ENCODE results near the gene CDH4.

Gene CDH4

GRCh38 chr20:61872371-61872900, 620.4 kb downstream of the CDH4 start:
- Histone ChIP-seq H3K27ac (ENCODE audit: low read depth, low read length) (no peak overlapping the region), H3K4me3 (ENCODE audit: low read depth in 1 of 2, low read length in 2 of 2) (no peak overlapping the region), H3K4me1 (ENCODE audit: control insufficient read depth in 1 of 2, insufficient read depth in 2 of 2, low read length in 2 of 2) (no peaks in the 10 kb centered on the region), H3K36me3 (ENCODE audit: control insufficient read depth in 1 of 2, insufficient read depth in 2 of 2, low read length in 2 of 2) (no peaks in the 10 kb centered on the region), H3K9me3 (ENCODE audit: control insufficient read depth in 1 of 2, low read length in 2 of 2) (no peaks in the 10 kb centered on the region), H3K27me3 (ENCODE audit: control insufficient read depth in 1 of 2, insufficient read depth in 2 of 2, low read length in 2 of 2) (no peaks in the 10 kb centered on the region), H3K9ac (ENCODE audit: low read depth in 1 of 2, low read length in 2 of 2) (no peak overlapping the region)

GRCh38 chr20:61873651-61874420, 621.8 kb downstream of the CDH4 start:
- Histone ChIP-seq H3K27ac (ENCODE audit: low read depth, low read length) (no peak overlapping the region), H3K27me3 (ENCODE audit: control insufficient read depth in 1 of 2, insufficient read depth in 2 of 2, low read length in 2 of 2) (no peaks in the 10 kb centered on the region), H3K4me1 (ENCODE audit: control insufficient read depth in 1 of 2, insufficient read depth in 2 of 2, low read length in 2 of 2) (no peaks in the 10 kb centered on the region), H3K4me3 (ENCODE audit: low read depth in 1 of 2, low read length in 2 of 2) (no peak overlapping the region), H3K9me3 (ENCODE audit: control insufficient read depth in 1 of 2, low read length in 2 of 2) (no peaks in the 10 kb centered on the region), H3K9ac (ENCODE audit: low read depth in 1 of 2, low read length in 2 of 2) (no peak overlapping the region), H3K36me3 (ENCODE audit: control insufficient read depth in 1 of 2, insufficient read depth in 2 of 2, low read length in 2 of 2) (no peaks in the 10 kb centered on the region)

GRCh38 chr20:61874421-61875068, 622.5 kb downstream of the CDH4 start:
- no peaks in the 10 kb centered on the region for H3K27me3 ChIP-seq (ENCODE audit: control insufficient read depth in 1 of 2, insufficient read depth in 2 of 2, low read length in 2 of 2)

GRCh38 chr20:61875221-61875885, 623.3 kb downstream of the CDH4 start:
- Histone ChIP-seq H3K4me3 (ENCODE audit: low read depth in 1 of 2, low read length in 2 of 2) (no peak overlapping the region), H3K9ac (ENCODE audit: low read depth in 1 of 2, low read length in 2 of 2) (no peak overlapping the region), H3K9me3 (ENCODE audit: control insufficient read depth in 1 of 2, low read length in 2 of 2) (no peaks in the 10 kb centered on the region), H3K36me3 (ENCODE audit: control insufficient read depth in 1 of 2, insufficient read depth in 2 of 2, low read length in 2 of 2) (no peaks in the 10 kb centered on the region), H3K27ac (ENCODE audit: low read depth, low read length) (no peak overlapping the region), H3K4me1 (ENCODE audit: control insufficient read depth in 1 of 2, insufficient read depth in 2 of 2, low read length in 2 of 2) (no peaks in the 10 kb centered on the region), H3K27me3 (ENCODE audit: control insufficient read depth in 1 of 2, insufficient read depth in 2 of 2, low read length in 2 of 2) (no peaks in the 10 kb centered on the region)

More at GRCh38 chr20:61874421-61875068, 622.5 kb downstream of the CDH4 start:
- H3K36me3 ChIP-seq (ENCODE audit: control insufficient read depth in 1 of 2, insufficient read depth in 2 of 2, low read length in 2 of 2), result no peaks in the 10 kb centered on the region
- no peaks in the 10 kb centered on the region for H3K4me1 ChIP-seq (ENCODE audit: control insufficient read depth in 1 of 2, insufficient read depth in 2 of 2, low read length in 2 of 2)
- H3K9ac ChIP-seq (ENCODE audit: low read depth in 1 of 2, low read length in 2 of 2), result no peak overlapping the region
- no peak overlapping the region for H3K27ac ChIP-seq (ENCODE audit: low read depth, low read length)
- H3K9me3 ChIP-seq (ENCODE audit: control insufficient read depth in 1 of 2, low read length in 2 of 2), result no peaks in the 10 kb centered on the region
- H3K4me3 ChIP-seq (ENCODE audit: low read depth in 1 of 2, low read length in 2 of 2), result no peak overlapping the region

GRCh38 chr20:61875996-61876395, 623.9 kb downstream of the CDH4 start:
- H3K36me3 ChIP-seq (ENCODE audit: control insufficient read depth in 1 of 2, insufficient read depth in 2 of 2, low read length in 2 of 2), result no peaks in the 10 kb centered on the region
- no peaks in the 10 kb centered on the region for H3K9me3 ChIP-seq (ENCODE audit: control insufficient read depth in 1 of 2, low read length in 2 of 2)
- H3K4me3 ChIP-seq (ENCODE audit: low read depth in 1 of 2, low read length in 2 of 2), result no peak overlapping the region
- no peaks in the 10 kb centered on the region for H3K4me1 ChIP-seq (ENCODE audit: control insufficient read depth in 1 of 2, insufficient read depth in 2 of 2, low read length in 2 of 2)
- H3K9ac ChIP-seq (ENCODE audit: low read depth in 1 of 2, low read length in 2 of 2), result no peak overlapping the region
- no peak overlapping the region for H3K27ac ChIP-seq (ENCODE audit: low read depth, low read length)
- no peaks in the 10 kb centered on the region for H3K27me3 ChIP-seq (ENCODE audit: control insufficient read depth in 1 of 2, insufficient read depth in 2 of 2, low read length in 2 of 2)

GRCh38 chr20:61876952-61877728, 625.1 kb downstream of the CDH4 start:
- H3K36me3 ChIP-seq (ENCODE audit: control insufficient read depth in 1 of 2, insufficient read depth in 2 of 2, low read length in 2 of 2), result no peaks in the 10 kb centered on the region
- H3K27me3 ChIP-seq (ENCODE audit: control insufficient read depth in 1 of 2, insufficient read depth in 2 of 2, low read length in 2 of 2), result no peaks in the 10 kb centered on the region
- no peak overlapping the region for H3K9ac ChIP-seq (ENCODE audit: low read depth in 1 of 2, low read length in 2 of 2)
- no peaks in the 10 kb centered on the region for H3K9me3 ChIP-seq (ENCODE audit: control insufficient read depth in 1 of 2, low read length in 2 of 2)
- no peak overlapping the region for H3K4me3 ChIP-seq (ENCODE audit: low read depth in 1 of 2, low read length in 2 of 2)
- no peak overlapping the region for H3K27ac ChIP-seq (ENCODE audit: low read depth, low read length)
- no peaks in the 10 kb centered on the region for H3K4me1 ChIP-seq (ENCODE audit: control insufficient read depth in 1 of 2, insufficient read depth in 2 of 2, low read length in 2 of 2)

GRCh38 chr20:61877776-61878477, 625.9 kb downstream of the CDH4 start:
- Histone ChIP-seq H3K4me1 (ENCODE audit: control insufficient read depth in 1 of 2, insufficient read depth in 2 of 2, low read length in 2 of 2) (no peaks in the 10 kb centered on the region), H3K36me3 (ENCODE audit: control insufficient read depth in 1 of 2, insufficient read depth in 2 of 2, low read length in 2 of 2) (no peaks in the 10 kb centered on the region), H3K4me3 (ENCODE audit: low read depth in 1 of 2, low read length in 2 of 2) (no peak overlapping the region), H3K27ac (ENCODE audit: low read depth, low read length) (no peak overlapping the region), H3K9me3 (ENCODE audit: control insufficient read depth in 1 of 2, low read length in 2 of 2) (no peaks in the 10 kb centered on the region), H3K27me3 (ENCODE audit: control insufficient read depth in 1 of 2, insufficient read depth in 2 of 2, low read length in 2 of 2) (no peaks in the 10 kb centered on the region), H3K9ac (ENCODE audit: low read depth in 1 of 2, low read length in 2 of 2) (no peak overlapping the region)

GRCh38 chr20:61878478-61879302, 626.6 kb downstream of the CDH4 start:
- no peaks in the 10 kb centered on the region for H3K4me1 ChIP-seq (ENCODE audit: control insufficient read depth in 1 of 2, insufficient read depth in 2 of 2, low read length in 2 of 2)
- no peak overlapping the region for H3K9ac ChIP-seq (ENCODE audit: low read depth in 1 of 2, low read length in 2 of 2)
- no peak overlapping the region for H3K4me3 ChIP-seq (ENCODE audit: low read depth in 1 of 2, low read length in 2 of 2)
- peaks cover 0 to 1% of the 10 kb centered on the region in 2 donors for H3K27me3 ChIP-seq (ENCODE audit: control insufficient read depth in 1 of 2, insufficient read depth in 2 of 2, low read length in 2 of 2)
- no peak overlapping the region for H3K27ac ChIP-seq (ENCODE audit: low read depth, low read length)
- no peaks in the 10 kb centered on the region for H3K36me3 ChIP-seq (ENCODE audit: control insufficient read depth in 1 of 2, insufficient read depth in 2 of 2, low read length in 2 of 2)
- no peaks in the 10 kb centered on the region for H3K9me3 ChIP-seq (ENCODE audit: control insufficient read depth in 1 of 2, low read length in 2 of 2)

- H3K9ac ChIP-seq (ENCODE audit: low read depth in 1 of 2, low read length in 2 of 2), result no peak overlapping the region
- no peak overlapping the region for H3K27ac ChIP-seq (ENCODE audit: low read depth, low read length)
- no peaks in the 10 kb centered on the region for H3K36me3 ChIP-seq (ENCODE audit: control insufficient read depth in 1 of 2, insufficient read depth in 2 of 2, low read length in 2 of 2)
- no peaks in the 10 kb centered on the region for H3K9me3 ChIP-seq (ENCODE audit: control insufficient read depth in 1 of 2, low read length in 2 of 2)
- peaks cover 0 to 2% of the 10 kb centered on the region in 2 donors for H3K27me3 ChIP-seq (ENCODE audit: control insufficient read depth in 1 of 2, insufficient read depth in 2 of 2, low read length in 2 of 2)
- H3K4me3 ChIP-seq (ENCODE audit: low read depth in 1 of 2, low read length in 2 of 2), result no peak overlapping the region
- H3K4me1 ChIP-seq (ENCODE audit: control insufficient read depth in 1 of 2, insufficient read depth in 2 of 2, low read length in 2 of 2), result no peaks in the 10 kb centered on the region
Measured at GRCh38 chr20:61879303-61879620, 627.2 kb downstream of the CDH4 start.
